ENCODE measurements around the gene LSAMP.

DNA sequence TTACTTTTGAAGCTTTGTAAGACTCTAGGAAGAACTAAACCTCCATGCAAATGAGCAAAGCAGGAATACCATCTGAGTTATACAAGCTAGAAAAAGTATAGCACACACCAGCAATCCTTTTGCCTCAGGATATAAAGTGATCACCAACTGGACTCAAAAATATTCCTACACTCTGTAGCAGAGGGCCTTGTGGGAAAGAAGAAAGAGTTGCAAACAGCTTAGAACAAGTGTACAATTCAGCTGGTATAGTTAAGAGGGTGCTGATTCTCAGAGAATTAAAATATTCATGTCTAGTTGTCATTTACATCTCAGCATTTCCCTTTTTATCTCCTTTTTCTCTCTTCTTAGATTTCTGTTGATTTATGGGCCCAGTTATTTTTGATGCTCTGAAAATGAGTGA, 573.6 kb downstream of the LSAMP start:
- no peak for TF ChIP-seq EZH2 (IDR thresholded peaks at IDR 0.05; ENCODE audit: borderline replicate concordance, insufficient read depth, low read depth, low read length, poor library complexity, severe bottlenecking)
- TF ChIP-seq, protein P1, sequence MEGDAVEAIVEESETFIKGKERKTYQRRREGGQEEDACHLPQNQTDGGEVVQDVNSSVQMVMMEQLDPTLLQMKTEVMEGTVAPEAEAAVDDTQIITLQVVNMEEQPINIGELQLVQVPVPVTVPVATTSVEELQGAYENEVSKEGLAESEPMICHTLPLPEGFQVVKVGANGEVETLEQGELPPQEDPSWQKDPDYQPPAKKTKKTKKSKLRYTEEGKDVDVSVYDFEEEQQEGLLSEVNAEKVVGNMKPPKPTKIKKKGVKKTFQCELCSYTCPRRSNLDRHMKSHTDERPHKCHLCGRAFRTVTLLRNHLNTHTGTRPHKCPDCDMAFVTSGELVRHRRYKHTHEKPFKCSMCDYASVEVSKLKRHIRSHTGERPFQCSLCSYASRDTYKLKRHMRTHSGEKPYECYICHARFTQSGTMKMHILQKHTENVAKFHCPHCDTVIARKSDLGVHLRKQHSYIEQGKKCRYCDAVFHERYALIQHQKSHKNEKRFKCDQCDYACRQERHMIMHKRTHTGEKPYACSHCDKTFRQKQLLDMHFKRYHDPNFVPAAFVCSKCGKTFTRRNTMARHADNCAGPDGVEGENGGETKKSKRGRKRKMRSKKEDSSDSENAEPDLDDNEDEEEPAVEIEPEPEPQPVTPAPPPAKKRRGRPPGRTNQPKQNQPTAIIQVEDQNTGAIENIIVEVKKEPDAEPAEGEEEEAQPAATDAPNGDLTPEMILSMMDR (IDR thresholded peaks at IDR 0.05), result no peak
